ENCODE results near the gene MAGI2. TPM values are rescaled to one million over a fixed set of nuclear protein-coding genes. Genes with fewer than 3 reads are reported as not detected.

MAGI2 gene
- total RNA-seq, 2 experiments from 2014 or later = 0.03 to 0.17 TPM

GRCh38 chr7:78407031-78407430, 1046.4 kb downstream of the MAGI2 start:
- Histone ChIP-seq H3K4me3 (ENCODE audit: low read depth, low read length, poor library complexity, severe bottlenecking) (no peak overlapping the region), H3K4me2 (ENCODE audit: low read length) (no peak overlapping the region), H3K79me2 (ENCODE audit: insufficient read depth, low read depth, low read length) (no peaks in the 10 kb centered on the region), H3K4me1 (ENCODE audit: insufficient read depth, low read length, poor library complexity, severe bottlenecking) (no peaks in the 10 kb centered on the region), H2AFZ (ENCODE audit: low read length) (no peak overlapping the region), H3K9me3 (ENCODE audit: low read length) (no peaks in the 10 kb centered on the region), H3K36me3 (ENCODE audit: insufficient read depth, low read length) (no peaks in the 10 kb centered on the region), H3K27ac (ENCODE audit: low read depth, low read length, poor library complexity, severe bottlenecking) (no peak overlapping the region), H3K9me2 (ENCODE audit: insufficient read depth, low read length) (no peaks in the 10 kb centered on the region), H4K20me1 (ENCODE audit: insufficient read depth, low read length) (no peaks in the 10 kb centered on the region)
- ChIA-PET POLR2A (interaction anchor here (0.7 to 1.6 kb wide), 2 partner anchors 12 to 54 kb away, joined by 3 read pairs; no protein-coding TSS in a partner anchor), CTCF (ENCODE audit: unreplicated experiment) (no interaction called here)
- TF ChIP-seq EZH2phosphoT487 (IDR thresholded peaks at IDR 0.05; ENCODE audit: borderline replicate concordance, low read depth, low read length) (no peak), CTCF (conservative IDR thresholded peaks at IDR 0.05; ENCODE audit: low read length) (no peak)
- intact Hi-C loops (cut with micrococcal nuclease; ENCODE audit: unreplicated experiment) = no loop called here
- no TSS peak for BruUV-seq (replicated peaks)
- DNase-seq (ENCODE audit: low spot score) = no peak

GRCh38 chr7:78406531-78406930, 1046.9 kb downstream of the MAGI2 start:
- CTCF ChIA-PET (ENCODE audit: unreplicated experiment) = no interaction called here
- Histone ChIP-seq H3K9me2 (ENCODE audit: insufficient read depth, low read length) (no peaks in the 10 kb centered on the region), H3K4me2 (ENCODE audit: low read length) (no peak overlapping the region)

More at GRCh38 chr7:78406531-78406930, 1046.9 kb downstream of the MAGI2 start:
- H3K4me1 ChIP-seq (ENCODE audit: insufficient read depth, low read length, poor library complexity, severe bottlenecking) = no peaks in the 10 kb centered on the region
- H4K20me1 ChIP-seq (ENCODE audit: insufficient read depth, low read length) = no peaks in the 10 kb centered on the region
- intact Hi-C loops (cut with micrococcal nuclease; ENCODE audit: unreplicated experiment) = no loop called here
- TF ChIP-seq CTCF (conservative IDR thresholded peaks at IDR 0.05; ENCODE audit: low read length) (no peak), EZH2phosphoT487 (IDR thresholded peaks at IDR 0.05; ENCODE audit: borderline replicate concordance, low read depth, low read length) (no peak)
- no peaks in the 10 kb centered on the region for H3K36me3 ChIP-seq (ENCODE audit: insufficient read depth, low read length)
- no peak overlapping the region for H2AFZ ChIP-seq (ENCODE audit: low read length)
- DNase-seq (ENCODE audit: low spot score) = no peak
- no peaks in the 10 kb centered on the region for H3K79me2 ChIP-seq (ENCODE audit: insufficient read depth, low read depth, low read length)
- POLR2A ChIA-PET = interaction anchor here (0.7 to 1.6 kb wide), 2 partner anchors 11 to 53 kb away, joined by 3 read pairs; no protein-coding TSS in a partner anchor
- no peaks in the 10 kb centered on the region for H3K9me3 ChIP-seq (ENCODE audit: low read length)
- no TSS peak for BruUV-seq (replicated peaks)
- H3K4me3 ChIP-seq (ENCODE audit: low read depth, low read length, poor library complexity, severe bottlenecking) = no peak overlapping the region
- H3K27ac ChIP-seq (ENCODE audit: low read depth, low read length, poor library complexity, severe bottlenecking) = no peak overlapping the region
